Measurements from ENCODE around the gene PPP3R1. TPM values are rescaled to one million over a fixed set of nuclear protein-coding genes. Genes with fewer than 3 reads are reported as not detected.

Gene PPP3R1
- total RNA-seq, 1 donor from 2014 or later, result 46.3 TPM

GRCh38 chr2:68237976-68238580 lies 14.3 kb downstream of the PPP3R1 start:
- no peak for TF ChIP-seq CTCF (conservative IDR thresholded peaks at IDR 0.05)
- H3K36me3 Mint-ChIP-seq, result peaks cover 13% of the 10 kb centered on the region
- DNase-seq (ENCODE audit: extremely low spot score, unreplicated experiment), result no peak
- H3K4me1 Mint-ChIP-seq (ENCODE audit: unreplicated experiment), result peaks cover 35% of the 10 kb centered on the region
- no peaks in the 10 kb centered on the region for H3K27me3 Mint-ChIP-seq
- no peak overlapping the region for H3K4me3 Mint-ChIP-seq
- no peaks in the 10 kb centered on the region for H3K9me3 Mint-ChIP-seq
- H3K27ac Mint-ChIP-seq, result no peak overlapping the region

DNA sequence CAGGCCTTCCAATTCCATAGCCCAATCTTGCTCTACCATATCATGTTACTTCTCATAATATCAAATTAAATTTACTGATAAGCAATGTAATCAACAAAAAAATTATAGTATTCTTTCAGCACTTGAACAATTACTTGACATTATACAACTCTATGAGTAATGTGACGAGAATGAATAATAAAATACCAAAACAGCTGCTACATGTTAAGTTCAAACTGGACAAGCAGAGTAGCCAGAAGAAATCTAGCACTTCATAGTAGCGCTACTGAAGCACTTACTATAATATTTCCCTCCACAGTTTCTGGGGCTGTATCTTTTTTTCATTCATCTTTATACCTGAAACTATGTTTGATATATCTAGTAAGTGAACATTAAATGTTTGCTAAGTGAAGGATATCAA lies 14.9 kb downstream of the PPP3R1 start:
- no peak for DNase-seq (ENCODE audit: extremely low spot score, unreplicated experiment)
- no peak overlapping the region for H3K27ac Mint-ChIP-seq
- peaks cover 13% of the 10 kb centered on the region for H3K36me3 Mint-ChIP-seq
- no peaks in the 10 kb centered on the region for H3K27me3 Mint-ChIP-seq
- no peak for TF ChIP-seq CTCF (conservative IDR thresholded peaks at IDR 0.05)
- no peak overlapping the region for H3K4me3 Mint-ChIP-seq
- peaks cover 38% of the 10 kb centered on the region for H3K4me1 Mint-ChIP-seq (ENCODE audit: unreplicated experiment)
- no peaks in the 10 kb centered on the region for H3K9me3 Mint-ChIP-seq

DNA sequence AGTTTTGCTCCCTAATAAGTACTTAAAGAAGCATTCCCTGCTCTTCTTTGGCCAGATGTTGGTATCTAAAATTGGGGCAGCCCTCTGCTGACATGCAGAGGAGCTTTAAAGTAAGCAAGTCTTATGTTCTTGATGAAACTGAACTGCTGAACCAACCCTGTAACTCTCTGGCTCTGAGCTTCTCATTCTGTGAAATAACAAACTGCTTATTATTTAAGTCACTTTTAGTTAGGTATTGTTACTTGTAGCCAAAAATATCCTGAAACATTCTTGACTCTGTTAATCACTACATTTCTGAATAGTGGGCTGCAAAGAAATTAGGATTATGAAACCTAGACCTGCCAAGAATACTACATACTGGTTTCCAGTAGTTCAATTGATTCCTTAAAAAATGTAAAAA lies 15.5 kb downstream of the PPP3R1 start:
- peaks cover 13% of the 10 kb centered on the region for H3K36me3 Mint-ChIP-seq
- no peak for TF ChIP-seq CTCF (conservative IDR thresholded peaks at IDR 0.05)
- H3K4me3 Mint-ChIP-seq, result no peak overlapping the region
- H3K27me3 Mint-ChIP-seq, result no peaks in the 10 kb centered on the region
- no peak overlapping the region for H3K27ac Mint-ChIP-seq
- no peaks in the 10 kb centered on the region for H3K9me3 Mint-ChIP-seq
- DNase-seq (ENCODE audit: extremely low spot score, unreplicated experiment), result no peak
- H3K4me1 Mint-ChIP-seq (ENCODE audit: unreplicated experiment), result peaks cover 38% of the 10 kb centered on the region

DNA sequence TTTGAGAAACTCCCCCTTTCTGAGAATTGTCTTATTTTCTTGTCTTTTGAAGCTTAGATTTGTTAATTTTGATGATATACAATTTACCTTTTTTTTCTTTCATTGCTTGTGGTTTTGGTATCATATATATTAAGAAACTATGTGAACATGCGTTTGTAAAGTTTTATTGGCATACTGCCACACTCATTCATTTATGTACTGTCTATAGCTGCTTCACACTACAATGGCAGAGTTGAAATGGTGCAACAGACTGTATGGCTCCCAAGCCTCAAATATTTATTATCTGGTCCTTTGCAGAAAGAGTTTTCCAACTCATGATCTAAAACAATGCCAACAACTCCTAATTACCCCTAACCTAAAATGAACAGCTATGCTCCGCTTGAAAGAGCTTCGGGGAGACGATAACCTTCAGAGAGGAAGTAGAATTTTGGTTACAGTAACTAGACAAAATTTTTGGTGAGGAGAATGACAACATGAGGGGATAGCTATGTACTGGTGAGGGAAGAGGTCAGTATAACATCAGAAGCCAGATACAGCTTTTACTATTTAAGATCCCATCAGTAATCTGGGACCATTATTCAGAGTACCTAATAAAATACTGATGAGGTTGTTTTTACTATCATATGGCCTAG lies 16.1 kb downstream of the PPP3R1 start:
- no peaks in the 10 kb centered on the region for H3K27me3 Mint-ChIP-seq
- H3K36me3 Mint-ChIP-seq, result peaks cover 13% of the 10 kb centered on the region
- H3K4me1 Mint-ChIP-seq (ENCODE audit: unreplicated experiment), result peaks cover 40% of the 10 kb centered on the region
- no peak overlapping the region for H3K4me3 Mint-ChIP-seq
- no peak for DNase-seq (ENCODE audit: extremely low spot score, unreplicated experiment)
- no peak overlapping the region for H3K27ac Mint-ChIP-seq
- no peaks in the 10 kb centered on the region for H3K9me3 Mint-ChIP-seq
- no peak for TF ChIP-seq CTCF (conservative IDR thresholded peaks at IDR 0.05)

DNA sequence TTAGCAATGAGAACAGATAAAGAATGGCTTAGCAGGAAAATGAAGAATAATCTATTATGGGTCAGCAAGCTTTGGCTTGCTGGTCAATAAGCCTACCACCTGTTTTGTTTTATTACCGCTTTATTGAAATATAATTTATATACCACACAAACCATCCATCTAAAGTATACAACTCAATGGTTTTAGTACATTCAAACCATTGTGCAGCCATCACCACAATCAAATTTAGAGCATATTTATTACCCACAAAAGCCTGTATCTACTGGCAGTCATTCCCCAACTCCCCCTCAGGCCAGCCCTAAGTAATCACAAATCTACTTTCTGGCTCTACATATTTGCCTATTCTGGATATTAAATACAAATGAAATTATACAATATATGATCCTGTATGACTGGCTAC lies 17.2 kb downstream of the PPP3R1 start:
- no peaks in the 10 kb centered on the region for H3K27me3 Mint-ChIP-seq
- H3K36me3 Mint-ChIP-seq, result peaks cover 9% of the 10 kb centered on the region
- no peak overlapping the region for H3K4me3 Mint-ChIP-seq
- no peak for TF ChIP-seq CTCF (conservative IDR thresholded peaks at IDR 0.05)
- peaks cover 40% of the 10 kb centered on the region for H3K4me1 Mint-ChIP-seq (ENCODE audit: unreplicated experiment)
- DNase-seq (ENCODE audit: extremely low spot score, unreplicated experiment), result no peak
- no peaks in the 10 kb centered on the region for H3K9me3 Mint-ChIP-seq
- H3K27ac Mint-ChIP-seq, result no peak overlapping the region

Measured in type B pancreatic cell (in vitro differentiated cells).